IPS DF 6.9 (cell line): Measurements from ENCODE around the gene SREK1IP1.
A peak's percentile ranks its signal among the peaks of the same experiment; 100 is the strongest.

Experiments used
- DNase-seq: peaks from one replicate; pipeline ENCODE4 v3.0.0-alpha.2; 2013; ENCODE audit warnings: low read depth, low spot score
- H3K27ac ChIP-seq: one replicate; pipeline ENCODE4 v1.5.1; 2013; ENCODE audit warnings: low read length, control low read depth
- H3K27me3 ChIP-seq: 2 replicates; pipeline ENCODE4 v1.6.1; 2013; ENCODE audit warnings: mild to moderate bottlenecking, low read length; ENCODE audit not compliant: control insufficient read depth, insufficient read depth
- H3K36me3 ChIP-seq: 2 replicates; pipeline ENCODE4 v1.6.1; 2013; ENCODE audit warnings: low read length; ENCODE audit not compliant: control insufficient read depth, insufficient read depth
- H3K4me1 ChIP-seq: 2 replicates; pipeline ENCODE4 v1.6.1; 2013; ENCODE audit warnings: low read length; ENCODE audit not compliant: control insufficient read depth, insufficient read depth
- H3K4me3 ChIP-seq: 2 replicates; pipeline ENCODE4 v1.5.1; 2013; ENCODE audit warnings: mild to moderate bottlenecking, low read length
- H3K9me3 ChIP-seq: 2 replicates; pipeline ENCODE4 v1.6.1; 2013; ENCODE audit warnings: low read length, inconsistent platforms; ENCODE audit not compliant: control insufficient read depth, insufficient read depth
- WGBS: extraction: QIAGEN DNeasy Blood & Tissue Kit; methylation state at CpG from one replicate; pipeline ENCODE4 v1.1.7; 2013; ENCODE audit warnings: mixed read lengths, missing lambda C conversion rate; ENCODE audit not compliant: insufficient read length, insufficient coverage; 5-methylcytosine and 5-hydroxymethylcytosine counted together

The SREK1IP1 gene

GRCh38 chr5:64790210-64790609 is 21.7 kb upstream of the SREK1IP1 start:
- Histone ChIP-seq H3K4me3 (no peak overlapping the region), H3K4me1 (no peaks in the 10 kb centered on the region), H3K27ac (no peak overlapping the region), H3K9me3 (no peaks in the 10 kb centered on the region), H3K36me3 (no peaks in the 10 kb centered on the region), H3K27me3 (no peaks in the 10 kb centered on the region)
- 100% methylated on average over 1 of the region's 1 CpG for WGBS
- no peak for DNase-seq

GRCh38 chr5:64789457-64789856 is 21.0 kb upstream of the SREK1IP1 start:
- DNase-seq: no peak
- no CpG with 5 or more reads among the region's 3 CpGs for WGBS

GRCh38 chr5:64788156-64788555 is 19.7 kb upstream of the SREK1IP1 start:
- Histone ChIP-seq H3K4me3 (no peak overlapping the region), H3K36me3 (no peaks in the 10 kb centered on the region)

More at GRCh38 chr5:64789457-64789856, 21.0 kb upstream of the SREK1IP1 start:
- no peak overlapping the region for H3K4me3 ChIP-seq
- no peaks in the 10 kb centered on the region for H3K4me1 ChIP-seq
- H3K27ac ChIP-seq: no peak overlapping the region
- no peaks in the 10 kb centered on the region for H3K9me3 ChIP-seq
- no peaks in the 10 kb centered on the region for H3K27me3 ChIP-seq
- H3K36me3 ChIP-seq: no peaks in the 10 kb centered on the region

GRCh38 chr5:64786372-64786771 is 17.9 kb upstream of the SREK1IP1 start:
- no peak overlapping the region for H3K27ac ChIP-seq
- DNase-seq: no peak
- no peaks in the 10 kb centered on the region for H3K9me3 ChIP-seq
- no peaks in the 10 kb centered on the region for H3K4me1 ChIP-seq
- no peak overlapping the region for H3K4me3 ChIP-seq
- H3K27me3 ChIP-seq: no peaks in the 10 kb centered on the region
- WGBS: 100% methylated on average over 2 of the region's 2 CpGs
- H3K36me3 ChIP-seq: no peaks in the 10 kb centered on the region

More at GRCh38 chr5:64788156-64788555, 19.7 kb upstream of the SREK1IP1 start:
- no peak for DNase-seq
- no peaks in the 10 kb centered on the region for H3K27me3 ChIP-seq
- H3K9me3 ChIP-seq: no peaks in the 10 kb centered on the region
- no CpG with 5 or more reads among the region's 2 CpGs for WGBS
- no peak overlapping the region for H3K27ac ChIP-seq
- no peaks in the 10 kb centered on the region for H3K4me1 ChIP-seq

GRCh38 chr5:64784451-64785025 is 16.0 kb upstream of the SREK1IP1 start:
- no peaks in the 10 kb centered on the region for H3K36me3 ChIP-seq
- DNase-seq: peak; percentile 41
- H3K4me1 ChIP-seq: no peaks in the 10 kb centered on the region
- H3K9me3 ChIP-seq: no peaks in the 10 kb centered on the region
- H3K27me3 ChIP-seq: no peaks in the 10 kb centered on the region
- no peak overlapping the region for H3K27ac ChIP-seq
- no CpG with 5 or more reads among the region's 3 CpGs for WGBS
- no peak overlapping the region for H3K4me3 ChIP-seq

- no CpG with 5 or more reads among the region's 1 CpG for WGBS
- Histone ChIP-seq H3K9me3 (no peaks in the 10 kb centered on the region), H3K4me3 (no peak overlapping the region), H3K36me3 (no peaks in the 10 kb centered on the region), H3K4me1 (no peaks in the 10 kb centered on the region), H3K27ac (no peak overlapping the region), H3K27me3 (no peaks in the 10 kb centered on the region)
- no peak for DNase-seq
These were observed 6.8 kb upstream of the SREK1IP1 start for GRCh38 chr5:64775291-64775690.

GRCh38 chr5:64773533-64773932 is 5.0 kb upstream of the SREK1IP1 start:
- Histone ChIP-seq H3K4me3 (no peak overlapping the region), H3K27ac (no peak overlapping the region), H3K36me3 (no peaks in the 10 kb centered on the region), H3K27me3 (no peaks in the 10 kb centered on the region), H3K9me3 (no peaks in the 10 kb centered on the region), H3K4me1 (no peaks in the 10 kb centered on the region)
- no CpG with 5 or more reads among the region's 1 CpG for WGBS
- DNase-seq: no peak

- no peaks in the 10 kb centered on the region for H3K36me3 ChIP-seq
- no peaks in the 10 kb centered on the region for H3K27me3 ChIP-seq
- no peaks in the 10 kb centered on the region; the same call in 1 of the 2 replicates for H3K4me1 ChIP-seq
- no peak overlapping the region for H3K4me3 ChIP-seq
- no peak for DNase-seq
- H3K27ac ChIP-seq: no peak overlapping the region
- no CpG with 5 or more reads among the region's 4 CpGs for WGBS
- no peaks in the 10 kb centered on the region for H3K9me3 ChIP-seq
These were observed 3.2 kb upstream of the SREK1IP1 start for GRCh38 chr5:64771736-64772135.

- H3K27me3 ChIP-seq: no peaks in the 10 kb centered on the region
- no peaks in the 10 kb centered on the region for H3K9me3 ChIP-seq
- no peaks in the 10 kb centered on the region; the same call in 1 of the 2 replicates for H3K4me1 ChIP-seq
- H3K36me3 ChIP-seq: no peaks in the 10 kb centered on the region
- no peak for DNase-seq
- no peak overlapping the region for H3K27ac ChIP-seq
- H3K4me3 ChIP-seq: no peak overlapping the region; the same call in 1 of the 2 replicates
These were observed 1.4 kb upstream of the SREK1IP1 start for GRCh38 chr5:64769855-64770254.

- Histone ChIP-seq H3K9me3 (no peaks in the 10 kb centered on the region), H3K4me1 (no peaks in the 10 kb centered on the region; the same call in 1 of the 2 replicates), H3K27me3 (no peaks in the 10 kb centered on the region), H3K4me3 (peak overlapping the region; percentile 99; the same call in 1 of the 2 replicates), H3K36me3 (no peaks in the 10 kb centered on the region), H3K27ac (no peak overlapping the region)
- WGBS: no CpG with 5 or more reads among the region's 10 CpGs
- DNase-seq: no peak
These were observed 533 bp downstream of the SREK1IP1 start for GRCh38 chr5:64767959-64768357.

GRCh38 chr5:64766941-64767340 is 1.6 kb downstream of the SREK1IP1 start:
- no peak overlapping the region for H3K4me3 ChIP-seq
- no peaks in the 10 kb centered on the region; the same call in 1 of the 2 replicates for H3K4me1 ChIP-seq
- H3K9me3 ChIP-seq: no peaks in the 10 kb centered on the region
- WGBS: 100% methylated on average over 2 of the region's 2 CpGs
- no peaks in the 10 kb centered on the region for H3K27me3 ChIP-seq
- H3K27ac ChIP-seq: no peak overlapping the region
- no peaks in the 10 kb centered on the region for H3K36me3 ChIP-seq
- no peak for DNase-seq
